HepG2 (cell line): ENCODE results near the gene MAPK12. TPM values are rescaled to one million over a fixed set of nuclear protein-coding genes. Genes with fewer than 3 reads are reported as not detected.
A peak's percentile ranks its signal among the peaks of the same experiment; 100 is the strongest.

ENCODE experiments used
- ATAC-seq: fragments of 200-7000 bp; cut with Tn5 transposase; 3 replicates; pipeline ENCODE4 v1.9.1; 2020; ENCODE audit warnings: mild to moderate bottlenecking, moderate library complexity
- BruUV-seq: library from RNA; stranded (reverse); fragments of 400-500 nt; replicated peaks from 2 replicates; lab custom pipeline; 2021; lab: Mats Ljungman, UMichigan
- CTCF ChIA-PET: fragments of 300-600 bp; formaldehyde crosslinking; extraction: SDS; loops from one replicate; lab custom pipeline; 2021; ENCODE audit warnings: low total read pairs, inconsistent platforms, low intra/inter-chr PET ratio; lab: Yijun Ruan, JAX
- POLR2A ChIA-PET: fragments of 350-600 bp; sonication (Branson Sonifier 250); formaldehyde crosslinking; loops from one replicate; lab custom pipeline; 2020; ENCODE audit warnings: antibody characterized with exemption, inconsistent platforms; lab: Yijun Ruan, JAX
- DNase-seq: peaks from one replicate; pipeline ENCODE4 v3.0.0-alpha.2; 2015; ENCODE audit warnings: low spot score
- FAIRE-seq: peaks from 3 replicates; lab custom pipeline; 2011; peaks lifted over from hg19 to GRCh38; lab: Jason Lieb, UNC
- H2AFZ ChIP-seq: one replicate; pipeline ENCODE4 v1.6.1; 2011; ENCODE audit warnings: low read length, inconsistent platforms
- H3K27ac ChIP-seq: fragments of 300-600 bp; 3 replicates; pipeline ENCODE4 v1.8.0; 2011; ENCODE audit warnings: mixed run types, mild to moderate bottlenecking, mixed read lengths, low read length, inconsistent platforms; ENCODE audit not compliant: insufficient read depth; ENCODE audit errors: extremely low read length
- H3K27me3 ChIP-seq, 2 experiments: fragments of 200-600 bp in 1 of 2; 2 replicates in 1 of 2; 3 replicates in 1 of 2; pipeline versions ENCODE4 v1.6.0 to v1.8.0; 2011; ENCODE audit warnings: low read length in 2 of 2, mild to moderate bottlenecking in 2 of 2, moderate library complexity in 2 of 2, inconsistent platforms in 1 of 2; ENCODE audit not compliant: insufficient read depth in 2 of 2, control insufficient read depth in 1 of 2
- H3K36me3 ChIP-seq, 2 experiments: fragments of 200-600 bp in 1 of 2; replicated peaks in 1 of 2; 2 replicates in 1 of 2; 3 replicates in 1 of 2; pipeline versions ENCODE4 v1.5.1 to v1.8.0; 2011; ENCODE audit warnings: low read length in 2 of 2, inconsistent platforms in 1 of 2; ENCODE audit not compliant: insufficient read depth in 2 of 2, control insufficient read depth in 1 of 2
- H3K4me1 ChIP-seq: 2 replicates; pipeline ENCODE4 v1.5.1; 2012; ENCODE audit warnings: low read length, inconsistent platforms; ENCODE audit not compliant: insufficient read depth
- H3K4me2 ChIP-seq: 2 replicates; pipeline ENCODE4 v1.6.0; 2011; ENCODE audit warnings: low read depth, low read length, inconsistent platforms
- H3K4me3 ChIP-seq, 3 experiments: fragments of 200-600 bp in 1 of 3; sonication (generic), shearing (Covaris generic) in 1 of 3; replicated peaks in 1 of 3; 2 replicates each; pipeline ENCODE4 v1.5.1; 2011 to 2016; ENCODE audit warnings: low read length in 3 of 3, inconsistent platforms in 2 of 3, low read depth in 2 of 3, mild to moderate bottlenecking in 2 of 3, control low read depth in 1 of 3, mixed read lengths in 1 of 3; ENCODE audit not compliant: insufficient read depth in 1 of 3
- H3K79me2 ChIP-seq: one replicate; pipeline ENCODE4 v1.6.1; 2011; ENCODE audit warnings: low read length, inconsistent platforms; ENCODE audit not compliant: insufficient read depth
- H3K9ac ChIP-seq: 2 replicates; pipeline ENCODE4 v1.6.0; 2011; ENCODE audit warnings: mild to moderate bottlenecking, low read depth, low read length, inconsistent platforms; ENCODE audit not compliant: insufficient read depth
- H3K9me3 ChIP-seq: 2 replicates; pipeline ENCODE4 v1.5.1; 2012; ENCODE audit warnings: mild to moderate bottlenecking, low read length
- H4K20me1 ChIP-seq: 2 replicates; pipeline ENCODE4 v1.6.0; 2011; ENCODE audit warnings: inconsistent platforms, mild to moderate bottlenecking, low read length, moderate library complexity; ENCODE audit not compliant: insufficient read depth
- ARNT2 ChIP-seq: sonication (generic); formaldehyde crosslinking; IDR thresholded peaks from 2 replicates; pipeline ENCODE4 v1.8.0; 2022; ENCODE audit warnings: mild to moderate bottlenecking, low read depth, missing genetic modification reagents, moderate library complexity
- FOSL2 ChIP-seq: sonication (generic); formaldehyde crosslinking; IDR thresholded peaks from 2 replicates; pipeline ENCODE4 v1.4.0; 2020; ENCODE audit warnings: missing genetic modification reagents
- HDAC2 ChIP-seq: sonication (generic); formaldehyde crosslinking; IDR thresholded peaks from 2 replicates; pipeline ENCODE4 v1.4.0; 2020; ENCODE audit warnings: missing genetic modification reagents
- PREB ChIP-seq: sonication (generic); formaldehyde crosslinking; IDR thresholded peaks from 2 replicates; pipeline ENCODE4 v1.4.0; 2020; ENCODE audit warnings: missing genetic modification reagents
- SRY ChIP-seq: sonication (generic); formaldehyde crosslinking; IDR thresholded peaks from 2 replicates; pipeline ENCODE4 v1.8.0; 2022; ENCODE audit warnings: mild to moderate bottlenecking, missing genetic modification reagents
- U2AF1 ChIP-seq: fragments of 200-400 bp; formaldehyde crosslinking; optimal IDR thresholded peaks from 2 replicates; pipeline ENCODE3; 2017; ENCODE audit warnings: mild to moderate bottlenecking, low read depth, low read length
- ZNF253 ChIP-seq: sonication (generic); formaldehyde crosslinking; IDR thresholded peaks from 2 replicates; pipeline ENCODE4 v1.8.0; 2022; ENCODE audit warnings: mild to moderate bottlenecking, missing genetic modification reagents, borderline replicate concordance
- ZNF30 ChIP-seq: sonication (generic); formaldehyde crosslinking; IDR thresholded peaks from 2 replicates; pipeline ENCODE4 v1.5.0; 2020; ENCODE audit warnings: mild to moderate bottlenecking, missing genetic modification reagents
- ZNF644 ChIP-seq: IDR thresholded peaks from 2 replicates; pipeline ENCODE4 v1.6.1; 2016; ENCODE audit warnings: low read depth
- ZNF687 ChIP-seq: sonication (generic); formaldehyde crosslinking; IDR thresholded peaks from 2 replicates; pipeline ENCODE4 v1.5.1; 2020; ENCODE audit warnings: mild to moderate bottlenecking, missing genetic modification reagents, moderate library complexity
- WGBS: methylation state at CpG from one replicate; pipeline ENCODE4 v1.1.6; 2017; ENCODE audit warnings: low lambda C conversion rate; 5-methylcytosine and 5-hydroxymethylcytosine counted together
- in situ Hi-C: cut with HindIII; loops from 2 replicates; pipeline ENCODE4 v1.10.0; 2017; ENCODE audit warnings: low pct_unique_long_range_greater_than_20kb; ENCODE audit not compliant: extremely low pct_ligation_motif_present
- intact Hi-C: fragments of 100-400 bp; cut with micrococcal nuclease; formaldehyde crosslinking; loops from one replicate; pipeline ENCODE4 v1.10.0; 2022; ENCODE audit not compliant: unreplicated experiment
- polyA plus RNA-seq, 8 experiments: library from polyadenylated mRNA; depleted of rRNA in 3 of 8; stranded (reverse) in 7 of 8; unstranded in 1 of 8; fragments of >200 nt; fragmentation: Illumina TruSeq in 4 of 8; extraction: Trizol in 4 of 8; gene quantifications; 2 replicates each; pipeline versions ENCODE4 v1.2.1 to v1.2.3, GENCODE V29; 2011 to 2016; ENCODE audit warnings: low read depth in 4 of 8, missing spikeins in 1 of 8, mixed read lengths in 1 of 8; ENCODE audit not compliant: insufficient read depth in 1 of 8
- total RNA-seq, 5 experiments: library from RNA; depleted of rRNA; stranded (reverse); fragments of >200 nt; fragmentation: Illumina TruSeq; extraction: Trizol; gene quantifications; 2 replicates each; pipeline ENCODE4 v1.2.3, GENCODE V29; 2016; ENCODE audit warnings: low read depth in 1 of 5
- TF ChIP-seq, protein P1 (sequence below): sonication (generic); formaldehyde crosslinking; IDR thresholded peaks from 2 replicates; pipeline ENCODE4 v1.4.0; 2020; ENCODE audit warnings: mild to moderate bottlenecking, missing genetic modification reagents
- TF ChIP-seq, protein P2 (sequence below): sonication (generic); formaldehyde crosslinking; IDR thresholded peaks from 2 replicates; pipeline ENCODE4 v1.9.0; 2021; ENCODE audit warnings: mild to moderate bottlenecking, missing genetic modification reagents

The MAPK12 gene
- total and polyA plus RNA-seq, 2 of the 13 experiments (the other 11 are each of a cell fraction or from before 2014, with no cell fraction given): 22.2 to 23.3 TPM

- no peak overlapping the region for H3K27ac ChIP-seq
- ATAC-seq (peak; percentile 44), FAIRE-seq (no peak), DNase-seq (peak; percentile 28)
- H3K27me3 ChIP-seq: peaks cover 10 to 36% of the 10 kb centered on the region in 2 experiments; a peak in 4 of 5 replicates
- ChIA-PET CTCF (no interaction called here), POLR2A (interaction anchor here (1.1 to 2.4 kb wide), 7 partner anchors 10 to 283 kb away, joined by 3 to 10 read pairs (median 5); partner anchors contain the start of genes HDAC10, KLHDC7B, PLXNB2 and TUBGCP6)
- in situ Hi-C loops (no loop called here), intact Hi-C loops (no loop called here)
- no peaks in the 10 kb centered on the region for H3K79me2 ChIP-seq
- WGBS: 60% methylated on average over 1 of the region's 7 CpGs
- no TSS peak for BruUV-seq
- no peak overlapping the region for H2AFZ ChIP-seq
- no peak overlapping the region; the same call in 1 of the 2 replicates for H3K9ac ChIP-seq
- H3K4me3 ChIP-seq: peak overlapping the region; percentile 2 to 74 (median 71); a peak in 3 of 6 replicates
- no peaks in the 10 kb centered on the region for H3K36me3 ChIP-seq
- peaks cover 40% of the 10 kb centered on the region for H3K4me1 ChIP-seq
- H4K20me1 ChIP-seq: no peaks in the 10 kb centered on the region
- peak overlapping the region; percentile 80 for H3K4me2 ChIP-seq
- no peaks in the 10 kb centered on the region for H3K9me3 ChIP-seq
- TF ChIP-seq ZNF253 (CRISPR knock-in tag) (no peak), ZNF30 (CRISPR knock-in tag) (no peak), PREB (CRISPR knock-in tag) (no peak), ZNF687 (CRISPR knock-in tag) (peak; percentile 31; the same call in 1 of the 2 replicates), U2AF1 (peak; percentile 11), ZNF644 (no peak), FOSL2 (CRISPR knock-in tag) (peak; percentile 62), SRY (CRISPR knock-in tag) (no peak), HDAC2 (0 out of 2 replicates have a peak, but pooled peaks have one; percentile 26), ARNT2 (no peak)
- TF ChIP-seq, protein P1, sequence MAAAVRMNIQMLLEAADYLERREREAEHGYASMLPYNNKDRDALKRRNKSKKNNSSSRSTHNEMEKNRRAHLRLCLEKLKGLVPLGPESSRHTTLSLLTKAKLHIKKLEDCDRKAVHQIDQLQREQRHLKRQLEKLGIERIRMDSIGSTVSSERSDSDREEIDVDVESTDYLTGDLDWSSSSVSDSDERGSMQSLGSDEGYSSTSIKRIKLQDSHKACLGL (CRISPR knock-in tag): 0 out of 2 replicates have a peak, but pooled peaks have one; percentile 13
- TF ChIP-seq, protein P2, sequence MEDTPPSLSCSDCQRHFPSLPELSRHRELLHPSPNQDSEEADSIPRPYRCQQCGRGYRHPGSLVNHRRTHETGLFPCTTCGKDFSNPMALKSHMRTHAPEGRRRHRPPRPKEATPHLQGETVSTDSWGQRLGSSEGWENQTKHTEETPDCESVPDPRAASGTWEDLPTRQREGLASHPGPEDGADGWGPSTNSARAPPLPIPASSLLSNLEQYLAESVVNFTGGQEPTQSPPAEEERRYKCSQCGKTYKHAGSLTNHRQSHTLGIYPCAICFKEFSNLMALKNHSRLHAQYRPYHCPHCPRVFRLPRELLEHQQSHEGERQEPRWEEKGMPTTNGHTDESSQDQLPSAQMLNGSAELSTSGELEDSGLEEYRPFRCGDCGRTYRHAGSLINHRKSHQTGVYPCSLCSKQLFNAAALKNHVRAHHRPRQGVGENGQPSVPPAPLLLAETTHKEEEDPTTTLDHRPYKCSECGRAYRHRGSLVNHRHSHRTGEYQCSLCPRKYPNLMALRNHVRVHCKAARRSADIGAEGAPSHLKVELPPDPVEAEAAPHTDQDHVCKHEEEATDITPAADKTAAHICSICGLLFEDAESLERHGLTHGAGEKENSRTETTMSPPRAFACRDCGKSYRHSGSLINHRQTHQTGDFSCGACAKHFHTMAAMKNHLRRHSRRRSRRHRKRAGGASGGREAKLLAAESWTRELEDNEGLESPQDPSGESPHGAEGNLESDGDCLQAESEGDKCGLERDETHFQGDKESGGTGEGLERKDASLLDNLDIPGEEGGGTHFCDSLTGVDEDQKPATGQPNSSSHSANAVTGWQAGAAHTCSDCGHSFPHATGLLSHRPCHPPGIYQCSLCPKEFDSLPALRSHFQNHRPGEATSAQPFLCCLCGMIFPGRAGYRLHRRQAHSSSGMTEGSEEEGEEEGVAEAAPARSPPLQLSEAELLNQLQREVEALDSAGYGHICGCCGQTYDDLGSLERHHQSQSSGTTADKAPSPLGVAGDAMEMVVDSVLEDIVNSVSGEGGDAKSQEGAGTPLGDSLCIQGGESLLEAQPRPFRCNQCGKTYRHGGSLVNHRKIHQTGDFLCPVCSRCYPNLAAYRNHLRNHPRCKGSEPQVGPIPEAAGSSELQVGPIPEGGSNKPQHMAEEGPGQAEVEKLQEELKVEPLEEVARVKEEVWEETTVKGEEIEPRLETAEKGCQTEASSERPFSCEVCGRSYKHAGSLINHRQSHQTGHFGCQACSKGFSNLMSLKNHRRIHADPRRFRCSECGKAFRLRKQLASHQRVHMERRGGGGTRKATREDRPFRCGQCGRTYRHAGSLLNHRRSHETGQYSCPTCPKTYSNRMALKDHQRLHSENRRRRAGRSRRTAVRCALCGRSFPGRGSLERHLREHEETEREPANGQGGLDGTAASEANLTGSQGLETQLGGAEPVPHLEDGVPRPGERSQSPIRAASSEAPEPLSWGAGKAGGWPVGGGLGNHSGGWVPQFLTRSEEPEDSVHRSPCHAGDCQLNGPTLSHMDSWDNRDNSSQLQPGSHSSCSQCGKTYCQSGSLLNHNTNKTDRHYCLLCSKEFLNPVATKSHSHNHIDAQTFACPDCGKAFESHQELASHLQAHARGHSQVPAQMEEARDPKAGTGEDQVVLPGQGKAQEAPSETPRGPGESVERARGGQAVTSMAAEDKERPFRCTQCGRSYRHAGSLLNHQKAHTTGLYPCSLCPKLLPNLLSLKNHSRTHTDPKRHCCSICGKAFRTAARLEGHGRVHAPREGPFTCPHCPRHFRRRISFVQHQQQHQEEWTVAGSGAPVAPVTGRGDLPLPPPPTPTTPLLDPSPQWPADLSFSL (CRISPR knock-in tag): no peak
These were observed 1.0 kb upstream of the MAPK12 start for GRCh38 chr22:50262460-50262911.
